ENCODE results near the gene GLT6D1.
A peak's percentile ranks its signal among the peaks of the same experiment; 100 is the strongest.

Gene GLT6D1

GRCh38 chr9:135647884-135648283 lies 8.5 kb upstream of the GLT6D1 start:
- H3K4me3 ChIP-seq (replicated peaks; ENCODE audit: insufficient read depth, low read length): no peak overlapping the region
- DNase-seq (ENCODE audit: low read depth in 1 of 2, low spot score in 1 of 2): no peak
- no peaks in the 10 kb centered on the region for H3K27me3 ChIP-seq (ENCODE audit: insufficient read depth, poor library complexity, severe bottlenecking)
- H3K27ac ChIP-seq (replicated peaks): no peak overlapping the region
- peak; percentile 38; the same call in 1 of the 2 replicates for TF ChIP-seq SPI1 (IDR thresholded peaks at IDR 0.05; ENCODE audit: borderline replicate concordance, low read depth)
- TF ChIP-seq, protein P1, sequence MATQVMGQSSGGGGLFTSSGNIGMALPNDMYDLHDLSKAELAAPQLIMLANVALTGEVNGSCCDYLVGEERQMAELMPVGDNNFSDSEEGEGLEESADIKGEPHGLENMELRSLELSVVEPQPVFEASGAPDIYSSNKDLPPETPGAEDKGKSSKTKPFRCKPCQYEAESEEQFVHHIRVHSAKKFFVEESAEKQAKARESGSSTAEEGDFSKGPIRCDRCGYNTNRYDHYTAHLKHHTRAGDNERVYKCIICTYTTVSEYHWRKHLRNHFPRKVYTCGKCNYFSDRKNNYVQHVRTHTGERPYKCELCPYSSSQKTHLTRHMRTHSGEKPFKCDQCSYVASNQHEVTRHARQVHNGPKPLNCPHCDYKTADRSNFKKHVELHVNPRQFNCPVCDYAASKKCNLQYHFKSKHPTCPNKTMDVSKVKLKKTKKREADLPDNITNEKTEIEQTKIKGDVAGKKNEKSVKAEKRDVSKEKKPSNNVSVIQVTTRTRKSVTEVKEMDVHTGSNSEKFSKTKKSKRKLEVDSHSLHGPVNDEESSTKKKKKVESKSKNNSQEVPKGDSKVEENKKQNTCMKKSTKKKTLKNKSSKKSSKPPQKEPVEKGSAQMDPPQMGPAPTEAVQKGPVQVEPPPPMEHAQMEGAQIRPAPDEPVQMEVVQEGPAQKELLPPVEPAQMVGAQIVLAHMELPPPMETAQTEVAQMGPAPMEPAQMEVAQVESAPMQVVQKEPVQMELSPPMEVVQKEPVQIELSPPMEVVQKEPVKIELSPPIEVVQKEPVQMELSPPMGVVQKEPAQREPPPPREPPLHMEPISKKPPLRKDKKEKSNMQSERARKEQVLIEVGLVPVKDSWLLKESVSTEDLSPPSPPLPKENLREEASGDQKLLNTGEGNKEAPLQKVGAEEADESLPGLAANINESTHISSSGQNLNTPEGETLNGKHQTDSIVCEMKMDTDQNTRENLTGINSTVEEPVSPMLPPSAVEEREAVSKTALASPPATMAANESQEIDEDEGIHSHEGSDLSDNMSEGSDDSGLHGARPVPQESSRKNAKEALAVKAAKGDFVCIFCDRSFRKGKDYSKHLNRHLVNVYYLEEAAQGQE (IDR thresholded peaks at IDR 0.05; ENCODE audit: insufficient replicate concordance, low read depth): no peak

- no peak for TF ChIP-seq POLR2AphosphoS5 (IDR thresholded peaks at IDR 0.05; ENCODE audit: low read depth)
- TF ChIP-seq, protein P1 (IDR thresholded peaks at IDR 0.05; ENCODE audit: insufficient replicate concordance, low read depth): no peak
- TF ChIP-seq, protein P2, sequence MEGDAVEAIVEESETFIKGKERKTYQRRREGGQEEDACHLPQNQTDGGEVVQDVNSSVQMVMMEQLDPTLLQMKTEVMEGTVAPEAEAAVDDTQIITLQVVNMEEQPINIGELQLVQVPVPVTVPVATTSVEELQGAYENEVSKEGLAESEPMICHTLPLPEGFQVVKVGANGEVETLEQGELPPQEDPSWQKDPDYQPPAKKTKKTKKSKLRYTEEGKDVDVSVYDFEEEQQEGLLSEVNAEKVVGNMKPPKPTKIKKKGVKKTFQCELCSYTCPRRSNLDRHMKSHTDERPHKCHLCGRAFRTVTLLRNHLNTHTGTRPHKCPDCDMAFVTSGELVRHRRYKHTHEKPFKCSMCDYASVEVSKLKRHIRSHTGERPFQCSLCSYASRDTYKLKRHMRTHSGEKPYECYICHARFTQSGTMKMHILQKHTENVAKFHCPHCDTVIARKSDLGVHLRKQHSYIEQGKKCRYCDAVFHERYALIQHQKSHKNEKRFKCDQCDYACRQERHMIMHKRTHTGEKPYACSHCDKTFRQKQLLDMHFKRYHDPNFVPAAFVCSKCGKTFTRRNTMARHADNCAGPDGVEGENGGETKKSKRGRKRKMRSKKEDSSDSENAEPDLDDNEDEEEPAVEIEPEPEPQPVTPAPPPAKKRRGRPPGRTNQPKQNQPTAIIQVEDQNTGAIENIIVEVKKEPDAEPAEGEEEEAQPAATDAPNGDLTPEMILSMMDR (IDR thresholded peaks at IDR 0.05; ENCODE audit: insufficient read depth, low read length): no peak
- no peak for TF ChIP-seq SPI1 (IDR thresholded peaks at IDR 0.05; ENCODE audit: borderline replicate concordance, low read depth)
- no peak for TF ChIP-seq GABPA (IDR thresholded peaks at IDR 0.05; ENCODE audit: low read depth)
- no peak for DNase-seq (ENCODE audit: low read depth in 1 of 2, low spot score in 1 of 2)
- no peaks in the 10 kb centered on the region for H3K27me3 ChIP-seq (ENCODE audit: insufficient read depth, poor library complexity, severe bottlenecking)
- H3K4me3 ChIP-seq (replicated peaks; ENCODE audit: insufficient read depth, low read length): no peak overlapping the region
- H3K27ac ChIP-seq (replicated peaks): no peak overlapping the region
Observed at GRCh38 chr9:135644631-135645218, 5.4 kb upstream of the GLT6D1 start.

DNA sequence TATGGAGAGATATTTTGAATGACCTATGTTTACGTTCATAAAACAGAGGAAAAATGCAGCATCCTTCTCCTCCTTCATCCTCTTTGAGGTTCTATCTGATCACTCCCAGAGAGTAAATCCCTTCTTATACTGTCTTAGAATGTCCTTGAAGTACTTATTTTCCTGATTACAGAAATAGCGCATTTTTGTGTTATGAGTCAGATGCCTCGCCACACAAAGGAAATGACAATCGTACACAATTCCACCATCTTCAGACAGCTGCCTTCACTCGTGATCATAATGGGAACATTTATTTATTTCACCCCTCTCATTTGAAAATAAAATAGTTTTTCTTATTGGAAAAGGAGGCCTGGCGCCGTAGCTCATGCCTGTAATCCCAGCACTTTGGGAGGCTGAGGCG lies 2.4 kb upstream of the GLT6D1 start:
- Histone ChIP-seq H3K27ac (replicated peaks) (no peak overlapping the region), H3K27me3 (ENCODE audit: insufficient read depth, poor library complexity, severe bottlenecking) (no peaks in the 10 kb centered on the region), H3K4me3 (replicated peaks; ENCODE audit: insufficient read depth, low read length) (no peak overlapping the region)
- TF ChIP-seq, protein P1 (IDR thresholded peaks at IDR 0.05; ENCODE audit: insufficient replicate concordance, low read depth): no peak
- TF ChIP-seq POLR2AphosphoS5 (IDR thresholded peaks at IDR 0.05; ENCODE audit: low read depth) (no peak), GABPA (IDR thresholded peaks at IDR 0.05; ENCODE audit: low read depth) (no peak), SPI1 (IDR thresholded peaks at IDR 0.05; ENCODE audit: borderline replicate concordance, low read depth) (no peak)
- TF ChIP-seq, protein P2 (IDR thresholded peaks at IDR 0.05; ENCODE audit: insufficient read depth, low read length): no peak
- DNase-seq (ENCODE audit: low read depth in 1 of 2, low spot score in 1 of 2): no peak
